Progenitor cell of endocrine pancreas (in vitro differentiated cells): ENCODE data around the gene STX12. TPM values are rescaled to one million over a fixed set of nuclear protein-coding genes. Genes with fewer than 3 reads are reported as not detected.
"Not testable (repeated sequence)": the region's sequence is repeated elsewhere in the genome, so short reads cannot be mapped to it uniquely, and the experiment has no call there.

Source experiments
- DNase-seq: peaks from one replicate; pipeline ENCODE4 v3.0.0; 2021; ENCODE audit warnings: low spot score; ENCODE audit not compliant: unreplicated experiment
- H3K27ac Mint-ChIP-seq: 2 replicates; pipeline ENCODE4 v1.8.0; 2021; ENCODE audit warnings: mild to moderate bottlenecking, moderate library complexity, mixed read lengths
- H3K27me3 Mint-ChIP-seq: 2 replicates; pipeline ENCODE4 v1.8.0; 2021; ENCODE audit warnings: mixed read lengths
- H3K36me3 Mint-ChIP-seq: 2 replicates; pipeline ENCODE4 v1.8.0; 2022; ENCODE audit warnings: mixed read lengths; ENCODE audit not compliant: insufficient read depth
- H3K4me1 Mint-ChIP-seq: 2 replicates; pipeline ENCODE4 v1.8.0; 2021; ENCODE audit warnings: low read depth, mixed read lengths
- H3K4me3 Mint-ChIP-seq: 2 replicates; pipeline ENCODE4 v1.8.0; 2021; ENCODE audit warnings: low read depth, mild to moderate bottlenecking, moderate library complexity, mixed read lengths
- H3K9me3 Mint-ChIP-seq: 2 replicates; pipeline ENCODE4 v1.8.0; 2021; ENCODE audit warnings: low read depth, mixed read lengths
- total RNA-seq: library from RNA; stranded (reverse); gene quantifications from 2 replicates; pipeline ENCODE4 v1.2.1, GENCODE V29; 2021
- TF ChIP-seq, protein P1 (sequence below): fragments of 200-600 bp; sonication (generic); IDR thresholded peaks from one replicate; pipeline ENCODE4 v1.5.0; 2021; ENCODE audit warnings: antibody characterized with exemption, mild to moderate bottlenecking; ENCODE audit not compliant: unreplicated experiment

Gene STX12
- total RNA-seq, 1 donor from 2014 or later, result 24.3 TPM

DNA sequence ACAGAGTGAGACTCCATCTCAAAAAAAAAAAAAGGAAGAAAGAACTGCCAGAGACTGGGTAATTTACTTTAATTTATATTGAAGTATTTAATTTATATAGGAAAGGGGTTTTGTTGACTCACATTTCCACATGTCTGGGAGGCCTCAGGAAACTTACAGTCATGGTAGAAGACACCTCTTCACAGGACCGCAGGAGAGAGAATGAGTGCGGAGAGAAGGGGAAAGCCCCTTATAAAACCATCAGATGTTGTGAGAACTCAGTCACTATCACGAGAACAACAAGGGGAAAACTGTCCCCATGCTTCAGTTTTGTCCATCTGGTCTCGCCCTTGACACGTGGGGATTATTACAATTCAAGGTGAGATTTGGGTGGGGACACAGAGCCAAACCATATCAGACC, 31.8 kb downstream of the STX12 start:
- Mint-ChIP-seq H3K9me3 (no peaks in the 10 kb centered on the region), H3K36me3 (peaks cover 12% of the 10 kb centered on the region)

GRCh38 chr1:27806758-27807157, 33.7 kb downstream of the STX12 start:
- no peaks in the 10 kb centered on the region for H3K4me1 Mint-ChIP-seq
- no peaks in the 10 kb centered on the region for H3K27me3 Mint-ChIP-seq
- no peak for DNase-seq
- H3K9me3 Mint-ChIP-seq, result no peaks in the 10 kb centered on the region
- no peak overlapping the region for H3K4me3 Mint-ChIP-seq
- TF ChIP-seq, protein P1, sequence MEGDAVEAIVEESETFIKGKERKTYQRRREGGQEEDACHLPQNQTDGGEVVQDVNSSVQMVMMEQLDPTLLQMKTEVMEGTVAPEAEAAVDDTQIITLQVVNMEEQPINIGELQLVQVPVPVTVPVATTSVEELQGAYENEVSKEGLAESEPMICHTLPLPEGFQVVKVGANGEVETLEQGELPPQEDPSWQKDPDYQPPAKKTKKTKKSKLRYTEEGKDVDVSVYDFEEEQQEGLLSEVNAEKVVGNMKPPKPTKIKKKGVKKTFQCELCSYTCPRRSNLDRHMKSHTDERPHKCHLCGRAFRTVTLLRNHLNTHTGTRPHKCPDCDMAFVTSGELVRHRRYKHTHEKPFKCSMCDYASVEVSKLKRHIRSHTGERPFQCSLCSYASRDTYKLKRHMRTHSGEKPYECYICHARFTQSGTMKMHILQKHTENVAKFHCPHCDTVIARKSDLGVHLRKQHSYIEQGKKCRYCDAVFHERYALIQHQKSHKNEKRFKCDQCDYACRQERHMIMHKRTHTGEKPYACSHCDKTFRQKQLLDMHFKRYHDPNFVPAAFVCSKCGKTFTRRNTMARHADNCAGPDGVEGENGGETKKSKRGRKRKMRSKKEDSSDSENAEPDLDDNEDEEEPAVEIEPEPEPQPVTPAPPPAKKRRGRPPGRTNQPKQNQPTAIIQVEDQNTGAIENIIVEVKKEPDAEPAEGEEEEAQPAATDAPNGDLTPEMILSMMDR, result no peak
- H3K27ac Mint-ChIP-seq, result no peak overlapping the region
- peaks cover 15% of the 10 kb centered on the region for H3K36me3 Mint-ChIP-seq

More for the DNA sequence above, 31.8 kb downstream of the STX12 start:
- H3K4me1 Mint-ChIP-seq, result no peaks in the 10 kb centered on the region
- no peak for DNase-seq
- TF ChIP-seq, protein P1, result no peak
- H3K4me3 Mint-ChIP-seq, result no peak overlapping the region
- H3K27ac Mint-ChIP-seq, result peak overlapping the region; percentile 52
- no peaks in the 10 kb centered on the region for H3K27me3 Mint-ChIP-seq

GRCh38 chr1:27807385-27807784, 34.4 kb downstream of the STX12 start:
- Mint-ChIP-seq H3K27ac (no peak overlapping the region), H3K9me3 (no peaks in the 10 kb centered on the region), H3K27me3 (no peaks in the 10 kb centered on the region), H3K4me3 (no peak overlapping the region), H3K4me1 (no peaks in the 10 kb centered on the region), H3K36me3 (peaks cover 17% of the 10 kb centered on the region)
- no peak for DNase-seq
- TF ChIP-seq, protein P1, result no peak

DNA sequence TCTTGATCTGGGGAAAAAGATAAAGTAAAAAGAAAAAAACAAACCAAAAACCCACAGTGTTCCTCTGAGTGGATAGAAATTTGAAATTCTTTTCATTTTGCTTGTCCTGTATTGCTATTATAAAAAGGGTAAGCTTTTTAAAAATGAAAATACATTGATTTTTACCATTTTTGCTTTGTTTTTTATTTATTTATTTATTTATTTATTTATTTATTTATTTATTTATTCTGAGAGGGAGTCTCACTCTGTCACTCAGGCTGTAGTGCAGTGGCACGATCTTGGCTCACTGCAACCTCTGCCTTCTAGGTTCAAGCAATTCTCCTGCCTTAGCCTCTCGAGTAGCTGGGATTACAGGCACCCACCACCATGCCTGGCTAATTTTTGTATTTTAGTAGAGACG, 35.1 kb downstream of the STX12 start:
- not testable (repeated sequence) for H3K4me3 Mint-ChIP-seq, DNase-seq, H3K27ac Mint-ChIP-seq, H3K27me3 Mint-ChIP-seq, H3K4me1 Mint-ChIP-seq, H3K9me3 Mint-ChIP-seq
- H3K36me3 Mint-ChIP-seq, result peaks cover 19% of the 10 kb centered on the region

GRCh38 chr1:27809883-27810282, 36.9 kb downstream of the STX12 start:
- TF ChIP-seq, protein P1, result no peak
- peaks cover 14% of the 10 kb centered on the region for H3K36me3 Mint-ChIP-seq
- no peak overlapping the region for H3K27ac Mint-ChIP-seq
- no peaks in the 10 kb centered on the region for H3K27me3 Mint-ChIP-seq
- DNase-seq, result no peak
- no peaks in the 10 kb centered on the region for H3K4me1 Mint-ChIP-seq
- H3K4me3 Mint-ChIP-seq, result no peak overlapping the region
- no peaks in the 10 kb centered on the region for H3K9me3 Mint-ChIP-seq

DNA sequence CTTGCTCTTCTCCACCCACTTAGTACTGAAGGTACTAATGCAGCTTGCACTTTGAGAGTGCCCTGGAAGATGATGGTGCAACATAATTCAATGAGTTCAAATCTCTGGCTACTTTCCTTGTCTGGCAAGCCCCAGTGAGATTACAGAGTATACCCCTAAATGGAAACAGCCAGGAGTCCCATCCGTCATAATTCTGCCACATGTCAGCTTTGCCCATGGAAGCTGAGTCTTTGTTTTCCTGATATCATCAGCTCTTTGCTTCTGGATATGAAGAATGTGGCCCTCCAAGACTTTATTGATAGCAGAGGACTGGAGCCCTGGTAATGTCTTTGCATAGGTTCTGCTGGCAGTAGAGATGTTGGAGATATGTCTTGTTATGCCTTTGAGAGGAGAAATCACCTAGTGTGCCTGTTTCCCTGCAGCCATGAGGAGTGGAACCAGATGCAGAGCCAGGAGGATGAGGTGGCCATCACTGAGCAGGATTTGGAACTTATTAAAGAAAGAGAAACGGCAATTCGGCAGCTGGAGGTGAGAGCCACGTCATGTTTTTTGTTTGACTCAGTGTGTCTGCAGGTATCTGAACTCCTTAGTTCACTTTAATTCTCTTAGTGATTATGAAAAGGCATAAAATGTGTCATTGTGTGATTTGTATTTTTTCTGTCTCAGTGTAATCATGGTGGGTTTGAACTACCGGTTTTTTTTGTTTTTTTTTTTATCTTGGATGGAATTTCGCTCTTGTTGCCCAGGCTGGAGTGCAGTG, 38.9 kb downstream of the STX12 start:
- H3K36me3 Mint-ChIP-seq, result peaks cover 14% of the 10 kb centered on the region
- peaks cover 3% of the 10 kb centered on the region for H3K4me1 Mint-ChIP-seq
- H3K4me3 Mint-ChIP-seq, result no peak overlapping the region
- no peak for DNase-seq
- H3K9me3 Mint-ChIP-seq, result no peaks in the 10 kb centered on the region
- peak overlapping the region; percentile 84 for H3K27ac Mint-ChIP-seq
- no peaks in the 10 kb centered on the region for H3K27me3 Mint-ChIP-seq
- TF ChIP-seq, protein P1, result no peak
